Measurements from ENCODE around the gene CLSTN1.

CLSTN1 gene

DNA sequence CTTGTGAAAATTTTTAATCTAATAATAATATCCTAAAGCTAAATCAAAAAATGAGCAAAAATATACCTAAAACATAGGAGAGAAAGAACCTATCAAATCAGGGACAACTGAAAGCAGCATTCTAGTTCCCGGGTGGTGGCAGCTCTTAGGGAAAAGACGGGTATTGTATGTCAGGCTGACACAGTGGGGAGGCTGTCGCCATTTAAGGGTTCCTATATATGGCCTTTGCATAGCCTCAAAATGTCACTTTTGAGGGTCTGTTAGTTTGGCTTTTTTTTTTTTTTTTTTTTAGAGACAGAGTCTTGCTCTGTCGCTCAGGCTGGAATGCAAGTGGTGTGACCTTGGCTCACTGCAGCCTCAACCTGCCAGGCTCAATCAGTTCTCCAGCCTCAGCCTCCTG lies 6.0 kb downstream of the CLSTN1 start:
- in situ Hi-C loops (cut with HindIII; ENCODE audit: low sequenced_read_pairs): no loop called here
- TF ChIP-seq, protein P1, sequence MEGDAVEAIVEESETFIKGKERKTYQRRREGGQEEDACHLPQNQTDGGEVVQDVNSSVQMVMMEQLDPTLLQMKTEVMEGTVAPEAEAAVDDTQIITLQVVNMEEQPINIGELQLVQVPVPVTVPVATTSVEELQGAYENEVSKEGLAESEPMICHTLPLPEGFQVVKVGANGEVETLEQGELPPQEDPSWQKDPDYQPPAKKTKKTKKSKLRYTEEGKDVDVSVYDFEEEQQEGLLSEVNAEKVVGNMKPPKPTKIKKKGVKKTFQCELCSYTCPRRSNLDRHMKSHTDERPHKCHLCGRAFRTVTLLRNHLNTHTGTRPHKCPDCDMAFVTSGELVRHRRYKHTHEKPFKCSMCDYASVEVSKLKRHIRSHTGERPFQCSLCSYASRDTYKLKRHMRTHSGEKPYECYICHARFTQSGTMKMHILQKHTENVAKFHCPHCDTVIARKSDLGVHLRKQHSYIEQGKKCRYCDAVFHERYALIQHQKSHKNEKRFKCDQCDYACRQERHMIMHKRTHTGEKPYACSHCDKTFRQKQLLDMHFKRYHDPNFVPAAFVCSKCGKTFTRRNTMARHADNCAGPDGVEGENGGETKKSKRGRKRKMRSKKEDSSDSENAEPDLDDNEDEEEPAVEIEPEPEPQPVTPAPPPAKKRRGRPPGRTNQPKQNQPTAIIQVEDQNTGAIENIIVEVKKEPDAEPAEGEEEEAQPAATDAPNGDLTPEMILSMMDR (IDR thresholded peaks at IDR 0.05; ENCODE audit: low read depth, low read length): no peak
- H3K4me3 ChIP-seq (ENCODE audit: low read depth, low read length): no peak overlapping the region
- DNase-seq (ENCODE audit: low read depth, low spot score): no peak

DNA sequence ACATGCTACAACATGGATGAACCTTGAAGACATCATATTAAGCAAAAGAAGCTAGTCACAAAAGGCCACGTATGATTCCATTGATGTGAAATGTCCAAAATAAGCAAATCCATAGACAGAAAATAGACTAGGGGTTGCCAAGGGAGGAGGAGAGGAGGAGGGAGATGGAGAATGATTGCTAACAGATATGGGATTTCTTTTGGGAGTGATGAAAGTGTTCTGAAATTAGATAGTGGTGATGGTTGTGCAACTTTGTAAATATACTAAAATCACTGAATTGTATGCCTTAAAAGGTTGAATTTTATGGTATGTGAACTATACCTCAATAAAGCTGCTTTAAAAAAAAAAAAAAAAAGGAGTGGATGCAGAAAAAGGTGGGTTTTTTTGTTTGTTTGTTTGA lies 7.6 kb downstream of the CLSTN1 start:
- DNase-seq (ENCODE audit: low read depth, low spot score): no peak
- H3K4me3 ChIP-seq (ENCODE audit: low read depth, low read length): no peak overlapping the region
- in situ Hi-C loops (cut with HindIII; ENCODE audit: low sequenced_read_pairs): no loop called here
- TF ChIP-seq, protein P1 (IDR thresholded peaks at IDR 0.05; ENCODE audit: low read depth, low read length): no peak

DNA sequence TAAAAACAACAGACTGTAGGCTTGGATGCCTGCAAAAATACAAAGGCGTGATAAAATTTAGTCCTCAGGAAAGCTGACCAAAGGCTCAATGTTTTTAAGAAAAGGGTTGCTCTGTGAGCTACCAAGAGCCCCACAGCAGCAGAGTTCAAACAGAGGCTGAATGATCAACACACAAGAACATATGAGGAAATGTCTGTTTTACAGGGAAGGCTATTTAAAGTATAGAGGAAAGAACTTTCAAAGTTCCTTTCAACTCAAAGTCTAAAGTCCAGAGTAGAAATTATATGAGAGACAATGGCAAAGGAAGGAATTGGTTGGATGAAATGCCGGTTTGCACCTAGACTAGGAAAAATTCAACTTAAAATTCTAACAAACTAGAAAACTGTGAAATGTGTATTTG lies 8.6 kb downstream of the CLSTN1 start:
- H3K4me3 ChIP-seq (ENCODE audit: low read depth, low read length): no peak overlapping the region
- TF ChIP-seq, protein P1 (IDR thresholded peaks at IDR 0.05; ENCODE audit: low read depth, low read length): no peak
- in situ Hi-C loops (cut with HindIII; ENCODE audit: low sequenced_read_pairs): no loop called here
- no peak for DNase-seq (ENCODE audit: low read depth, low spot score)

DNA sequence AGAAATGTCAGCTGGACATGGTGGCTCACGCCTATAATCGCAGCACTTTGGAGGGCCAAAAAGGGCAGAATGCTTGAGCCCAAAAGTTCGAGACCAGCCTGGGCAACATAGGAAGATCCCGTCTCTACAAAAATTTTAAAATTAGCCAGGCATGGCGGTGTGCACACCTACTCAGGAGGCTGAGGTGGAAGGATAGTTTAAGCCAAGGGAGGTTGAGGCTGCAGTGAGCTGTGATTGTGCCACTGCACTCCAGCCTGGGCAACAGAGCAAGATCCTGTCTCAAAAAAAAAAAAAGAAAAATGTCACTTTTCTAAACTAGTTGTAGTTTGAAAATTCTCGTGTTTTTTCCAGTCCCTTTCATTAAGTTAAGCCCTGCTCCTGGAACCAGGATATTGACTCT lies 9.1 kb downstream of the CLSTN1 start:
- TF ChIP-seq, protein P1 (IDR thresholded peaks at IDR 0.05; ENCODE audit: low read depth, low read length): no peak
- no peak overlapping the region for H3K4me3 ChIP-seq (ENCODE audit: low read depth, low read length)
- in situ Hi-C loops (cut with HindIII; ENCODE audit: low sequenced_read_pairs): no loop called here
- no peak for DNase-seq (ENCODE audit: low read depth, low spot score)

DNA sequence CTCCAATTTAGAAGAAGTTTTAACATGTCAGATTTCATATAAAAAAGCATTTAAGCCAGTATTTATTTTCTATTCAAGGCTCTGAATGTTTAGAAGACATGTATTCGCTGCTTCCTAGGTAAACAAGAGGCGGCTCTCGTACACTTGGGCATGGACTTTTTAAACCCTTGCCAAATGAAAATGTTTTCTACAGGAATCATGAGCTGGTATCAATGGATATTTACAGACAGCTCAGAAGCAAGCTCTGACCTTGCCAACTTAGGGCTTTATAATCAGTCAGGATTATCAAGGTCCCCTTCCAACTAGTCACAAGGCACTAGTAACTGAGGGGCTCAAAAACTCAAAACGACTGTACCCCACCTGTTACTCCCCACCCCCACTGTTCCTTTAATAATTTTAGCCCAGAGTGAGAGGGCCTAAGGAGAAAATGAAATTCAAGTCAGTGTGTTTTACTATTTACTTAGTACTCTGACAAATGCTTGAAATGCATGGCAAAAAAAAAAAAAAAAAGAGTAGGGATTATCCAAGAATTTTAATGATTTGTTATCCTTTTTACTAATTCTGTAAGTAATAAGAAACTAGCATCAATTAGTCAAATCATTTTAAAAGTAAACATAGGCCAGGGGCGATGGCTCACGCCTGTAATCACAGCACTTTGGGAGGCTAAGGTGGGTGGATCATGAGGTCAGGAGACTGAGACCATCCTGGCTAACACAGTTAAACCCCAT lies 12.4 kb downstream of the CLSTN1 start:
- no peak for DNase-seq (ENCODE audit: low read depth, low spot score)

DNA sequence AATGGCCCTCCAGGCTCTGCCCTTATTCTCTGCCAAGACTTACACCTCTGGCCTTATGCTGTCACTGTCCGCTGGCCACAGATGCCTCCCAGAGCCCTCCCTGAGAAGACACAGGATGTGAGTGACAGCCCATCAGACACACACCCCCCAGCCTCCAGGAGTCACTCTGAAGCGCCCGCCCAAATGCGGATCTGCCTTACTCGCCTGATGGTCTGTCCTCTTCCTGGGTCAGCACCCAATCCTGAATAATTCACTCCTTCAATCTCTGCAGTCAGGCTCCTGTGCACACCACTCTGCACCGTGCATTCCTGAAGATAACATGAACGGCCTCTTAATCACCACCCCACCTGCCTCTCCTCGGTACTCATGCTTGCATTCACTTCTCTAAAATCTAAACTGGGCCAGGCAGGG lies 14.7 kb downstream of the CLSTN1 start:
- in situ Hi-C loops (cut with HindIII; ENCODE audit: low sequenced_read_pairs): no loop called here
- H3K4me3 ChIP-seq (ENCODE audit: low read depth, low read length): no peak overlapping the region

More for the DNA sequence above, 12.4 kb downstream of the CLSTN1 start:
- no peak overlapping the region for H3K4me3 ChIP-seq (ENCODE audit: low read depth, low read length)
- in situ Hi-C loops (cut with HindIII; ENCODE audit: low sequenced_read_pairs): no loop called here
- TF ChIP-seq, protein P1 (IDR thresholded peaks at IDR 0.05; ENCODE audit: low read depth, low read length): no peak

More for the DNA sequence above, 14.7 kb downstream of the CLSTN1 start:
- no peak for DNase-seq (ENCODE audit: low read depth, low spot score)
- TF ChIP-seq, protein P1 (IDR thresholded peaks at IDR 0.05; ENCODE audit: low read depth, low read length): no peak
